ENCODE measurements around the gene ZFC3H1.

ZFC3H1 gene

GRCh38 chr12:71567537-71567936 lies 96.1 kb downstream of the ZFC3H1 start:
- no peak for DNase-seq (ENCODE audit: low read depth)

GRCh38 chr12:71566655-71567054 lies 97.0 kb downstream of the ZFC3H1 start:
- DNase-seq (ENCODE audit: low read depth), result no peak

GRCh38 chr12:71565535-71565934 lies 98.1 kb downstream of the ZFC3H1 start:
- DNase-seq (ENCODE audit: low read depth), result no peak

GRCh38 chr12:71562676-71563595 lies 100.7 kb downstream of the ZFC3H1 start:
- DNase-seq (ENCODE audit: low read depth), result no peak
